HepG2 (cell line): Measurements from ENCODE around the gene NF2. TPM values are rescaled to one million over a fixed set of nuclear protein-coding genes. Genes with fewer than 3 reads are reported as not detected.

Experiments
- AGO2 ChIP-seq: fragments of 200-400 bp; formaldehyde crosslinking; optimal IDR thresholded peaks from 2 replicates; pipeline ENCODE3; 2017; ENCODE audit warnings: mild to moderate bottlenecking, low read depth, low read length, moderate library complexity
- CAMTA2 ChIP-seq: sonication (generic); formaldehyde crosslinking; IDR thresholded peaks from 2 replicates; pipeline ENCODE4 v1.4.0; 2020; ENCODE audit warnings: mild to moderate bottlenecking, missing genetic modification reagents, borderline replicate concordance
- HES4 ChIP-seq: sonication (generic); formaldehyde crosslinking; IDR thresholded peaks from 2 replicates; pipeline ENCODE4 v1.9.0; 2021; ENCODE audit warnings: mild to moderate bottlenecking, missing genetic modification reagents, borderline replicate concordance
- KLF12 ChIP-seq: sonication (generic); formaldehyde crosslinking; IDR thresholded peaks from 2 replicates; pipeline ENCODE4 v1.4.0; 2020; ENCODE audit warnings: missing genetic modification reagents, borderline replicate concordance
- MTA1 ChIP-seq: sonication (generic); formaldehyde crosslinking; IDR thresholded peaks from 2 replicates; pipeline ENCODE4 v1.4.0; 2020; ENCODE audit warnings: missing genetic modification reagents, mild to moderate bottlenecking, borderline replicate concordance
- NCOA2 ChIP-seq: sonication (generic); formaldehyde crosslinking; IDR thresholded peaks from 2 replicates; pipeline ENCODE4 v1.8.0; 2022; ENCODE audit warnings: inconsistent platforms
- PAWR ChIP-seq: sonication (generic); formaldehyde crosslinking; IDR thresholded peaks from 2 replicates; pipeline ENCODE4 v1.4.0; 2020; ENCODE audit warnings: missing genetic modification reagents, mild to moderate bottlenecking, borderline replicate concordance
- TBX2 ChIP-seq: sonication (generic); formaldehyde crosslinking; IDR thresholded peaks from 2 replicates; pipeline ENCODE4 v1.5.0; 2020; ENCODE audit warnings: missing genetic modification reagents, mild to moderate bottlenecking, borderline replicate concordance
- TOE1 ChIP-seq: sonication (generic); formaldehyde crosslinking; IDR thresholded peaks from 2 replicates; pipeline ENCODE4 v1.4.0; 2020; ENCODE audit warnings: mild to moderate bottlenecking, missing genetic modification reagents
- ZFX ChIP-seq: sonication (generic); formaldehyde crosslinking; IDR thresholded peaks from 2 replicates; pipeline ENCODE4 v1.4.0; 2020; ENCODE audit warnings: mild to moderate bottlenecking, low read depth, missing genetic modification reagents, moderate library complexity
- ZNF484 ChIP-seq: sonication (generic); formaldehyde crosslinking; IDR thresholded peaks from 2 replicates; pipeline ENCODE4 v1.5.1; 2020; ENCODE audit warnings: mild to moderate bottlenecking, low read depth, missing genetic modification reagents, borderline replicate concordance
- ZNF547 ChIP-seq: sonication (generic); formaldehyde crosslinking; IDR thresholded peaks from 2 replicates; pipeline ENCODE4 v1.5.1; 2020; ENCODE audit warnings: mild to moderate bottlenecking, missing genetic modification reagents
- ZNF703 ChIP-seq: sonication (generic); formaldehyde crosslinking; IDR thresholded peaks from 2 replicates; pipeline ENCODE4 v1.5.1; 2020; ENCODE audit warnings: missing genetic modification reagents, mild to moderate bottlenecking, moderate library complexity, borderline replicate concordance
- ZNF766 ChIP-seq: sonication (generic); formaldehyde crosslinking; IDR thresholded peaks from 2 replicates; pipeline ENCODE4 v1.5.0; 2020; ENCODE audit warnings: missing genetic modification reagents, borderline replicate concordance
- ZNF788 ChIP-seq: sonication (generic); formaldehyde crosslinking; IDR thresholded peaks from 2 replicates; pipeline ENCODE4 v1.5.0; 2020; ENCODE audit warnings: mild to moderate bottlenecking, missing genetic modification reagents, borderline replicate concordance
- polyA plus RNA-seq, 8 experiments: library from polyadenylated mRNA; depleted of rRNA in 3 of 8; stranded (reverse) in 7 of 8; unstranded in 1 of 8; fragments of >200 nt; fragmentation: Illumina TruSeq in 4 of 8; extraction: Trizol in 4 of 8; gene quantifications; 2 replicates each; pipeline versions ENCODE4 v1.2.1 to v1.2.3, GENCODE V29; 2011 to 2016; ENCODE audit warnings: low read depth in 4 of 8, missing spikeins in 1 of 8, mixed read lengths in 1 of 8; ENCODE audit not compliant: insufficient read depth in 1 of 8
- total RNA-seq, 5 experiments: library from RNA; depleted of rRNA; stranded (reverse); fragments of >200 nt; fragmentation: Illumina TruSeq; extraction: Trizol; gene quantifications; 2 replicates each; pipeline ENCODE4 v1.2.3, GENCODE V29; 2016; ENCODE audit warnings: low read depth in 1 of 5
- TF ChIP-seq, protein P1 (sequence below): sonication (generic); formaldehyde crosslinking; IDR thresholded peaks from 2 replicates; pipeline ENCODE4 v1.5.1; 2020; ENCODE audit warnings: mild to moderate bottlenecking, moderate library complexity, missing genetic modification reagents
- TF ChIP-seq, protein P2 (sequence below): sonication (generic); formaldehyde crosslinking; IDR thresholded peaks from 2 replicates; pipeline ENCODE4 v1.5.0; 2020; ENCODE audit warnings: missing genetic modification reagents
- TF ChIP-seq, protein P3 (sequence below): sonication (generic); formaldehyde crosslinking; IDR thresholded peaks from 2 replicates; pipeline ENCODE4 v1.9.0; 2022; ENCODE audit warnings: low read depth, missing genetic modification reagents
- TF ChIP-seq, protein P4 (sequence below): IDR thresholded peaks from 2 replicates; pipeline ENCODE4 v1.6.1; 2016; ENCODE audit warnings: missing genetic modification reagents, missing compliant biosample characterization
- TF ChIP-seq, protein P5 (sequence below): sonication (generic); formaldehyde crosslinking; IDR thresholded peaks from 2 replicates; pipeline ENCODE4 v1.4.0; 2020; ENCODE audit warnings: missing genetic modification reagents

The NF2 gene
- total and polyA plus RNA-seq, 2 of the 13 experiments (the other 11 are each of a cell fraction or from before 2014, with no cell fraction given), result 9.3 to 33.3 TPM

DNA sequence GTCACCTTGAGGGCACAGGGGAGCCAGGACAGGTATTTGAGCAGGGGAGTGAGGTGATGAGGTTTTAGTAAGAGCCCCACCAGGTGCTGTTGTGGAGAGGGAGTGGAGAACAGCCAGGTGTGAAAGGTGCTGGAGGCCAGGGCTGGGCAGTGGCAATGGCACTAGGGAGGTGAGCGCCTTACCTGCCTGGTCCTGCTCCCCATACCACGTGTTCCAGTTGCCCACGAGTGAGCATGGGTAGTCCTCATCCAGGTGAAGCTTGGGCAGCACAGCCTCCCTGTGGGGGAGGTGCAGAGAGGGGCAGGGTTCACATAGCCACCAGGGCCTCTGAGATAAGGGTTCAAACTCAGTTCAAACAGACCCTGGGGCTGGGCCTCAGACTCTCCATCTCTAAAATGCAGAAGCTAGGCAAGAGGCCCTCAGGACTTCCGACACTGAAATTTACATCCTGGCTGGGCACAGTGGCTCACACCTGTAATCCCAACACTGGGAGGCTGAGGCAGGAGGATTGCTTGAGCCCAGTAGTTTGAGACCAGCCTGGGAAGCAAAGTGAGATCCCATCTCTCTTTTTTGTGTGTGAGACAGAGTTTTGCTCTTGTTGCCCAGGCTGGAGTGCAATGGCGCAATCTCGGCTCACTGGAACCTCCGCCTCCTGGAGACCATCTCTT, 34.3 kb upstream of the NF2 start (continued):
- no peak for TF ChIP-seq KLF12 (CRISPR knock-in tag)
- peak; percentile 60; the same call in 1 of the 2 replicates for TF ChIP-seq ZFX (CRISPR knock-in tag)
- peak; percentile 72; the same call in 1 of the 2 replicates for TF ChIP-seq NCOA2 (CRISPR knock-in tag)
- TF ChIP-seq, protein P1, sequence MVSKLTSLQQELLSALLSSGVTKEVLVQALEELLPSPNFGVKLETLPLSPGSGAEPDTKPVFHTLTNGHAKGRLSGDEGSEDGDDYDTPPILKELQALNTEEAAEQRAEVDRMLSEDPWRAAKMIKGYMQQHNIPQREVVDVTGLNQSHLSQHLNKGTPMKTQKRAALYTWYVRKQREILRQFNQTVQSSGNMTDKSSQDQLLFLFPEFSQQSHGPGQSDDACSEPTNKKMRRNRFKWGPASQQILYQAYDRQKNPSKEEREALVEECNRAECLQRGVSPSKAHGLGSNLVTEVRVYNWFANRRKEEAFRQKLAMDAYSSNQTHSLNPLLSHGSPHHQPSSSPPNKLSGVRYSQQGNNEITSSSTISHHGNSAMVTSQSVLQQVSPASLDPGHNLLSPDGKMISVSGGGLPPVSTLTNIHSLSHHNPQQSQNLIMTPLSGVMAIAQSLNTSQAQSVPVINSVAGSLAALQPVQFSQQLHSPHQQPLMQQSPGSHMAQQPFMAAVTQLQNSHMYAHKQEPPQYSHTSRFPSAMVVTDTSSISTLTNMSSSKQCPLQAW (CRISPR knock-in tag), result peak; percentile 60
- TF ChIP-seq ZNF547 (CRISPR knock-in tag), result no peak; the same call in 1 of the 2 replicates
- TF ChIP-seq PAWR, result no peak
- TF ChIP-seq, protein P2, sequence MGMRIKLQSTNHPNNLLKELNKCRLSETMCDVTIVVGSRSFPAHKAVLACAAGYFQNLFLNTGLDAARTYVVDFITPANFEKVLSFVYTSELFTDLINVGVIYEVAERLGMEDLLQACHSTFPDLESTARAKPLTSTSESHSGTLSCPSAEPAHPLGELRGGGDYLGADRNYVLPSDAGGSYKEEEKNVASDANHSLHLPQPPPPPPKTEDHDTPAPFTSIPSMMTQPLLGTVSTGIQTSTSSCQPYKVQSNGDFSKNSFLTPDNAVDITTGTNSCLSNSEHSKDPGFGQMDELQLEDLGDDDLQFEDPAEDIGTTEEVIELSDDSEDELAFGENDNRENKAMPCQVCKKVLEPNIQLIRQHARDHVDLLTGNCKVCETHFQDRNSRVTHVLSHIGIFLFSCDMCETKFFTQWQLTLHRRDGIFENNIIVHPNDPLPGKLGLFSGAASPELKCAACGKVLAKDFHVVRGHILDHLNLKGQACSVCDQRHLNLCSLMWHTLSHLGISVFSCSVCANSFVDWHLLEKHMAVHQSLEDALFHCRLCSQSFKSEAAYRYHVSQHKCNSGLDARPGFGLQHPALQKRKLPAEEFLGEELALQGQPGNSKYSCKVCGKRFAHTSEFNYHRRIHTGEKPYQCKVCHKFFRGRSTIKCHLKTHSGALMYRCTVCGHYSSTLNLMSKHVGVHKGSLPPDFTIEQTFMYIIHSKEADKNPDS (CRISPR knock-in tag), result no peak
- TF ChIP-seq ZNF766, result no peak
- TF ChIP-seq, protein P3, sequence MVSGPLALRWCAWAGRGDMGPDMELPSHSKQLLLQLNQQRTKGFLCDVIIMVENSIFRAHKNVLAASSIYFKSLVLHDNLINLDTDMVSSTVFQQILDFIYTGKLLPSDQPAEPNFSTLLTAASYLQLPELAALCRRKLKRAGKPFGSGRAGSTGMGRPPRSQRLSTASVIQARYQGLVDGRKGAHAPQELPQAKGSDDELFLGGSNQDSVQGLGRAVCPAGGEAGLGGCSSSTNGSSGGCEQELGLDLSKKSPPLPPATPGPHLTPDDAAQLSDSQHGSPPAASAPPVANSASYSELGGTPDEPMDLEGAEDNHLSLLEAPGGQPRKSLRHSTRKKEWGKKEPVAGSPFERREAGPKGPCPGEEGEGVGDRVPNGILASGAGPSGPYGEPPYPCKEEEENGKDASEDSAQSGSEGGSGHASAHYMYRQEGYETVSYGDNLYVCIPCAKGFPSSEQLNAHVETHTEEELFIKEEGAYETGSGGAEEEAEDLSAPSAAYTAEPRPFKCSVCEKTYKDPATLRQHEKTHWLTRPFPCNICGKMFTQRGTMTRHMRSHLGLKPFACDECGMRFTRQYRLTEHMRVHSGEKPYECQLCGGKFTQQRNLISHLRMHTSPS (CRISPR knock-in tag), result 0 out of 2 replicates have a peak, but pooled peaks have one; percentile 38
- peak; percentile 60; the same call in 1 of the 2 replicates for TF ChIP-seq TOE1 (CRISPR knock-in tag)
- TF ChIP-seq TBX2 (CRISPR knock-in tag), result peak; percentile 59; the same call in 1 of the 2 replicates
- peak; percentile 65; the same call in 1 of the 2 replicates for TF ChIP-seq ZNF788 (CRISPR knock-in tag)
- TF ChIP-seq HES4 (CRISPR knock-in tag), result no peak
- no peak for TF ChIP-seq AGO2
- TF ChIP-seq, protein P4, sequence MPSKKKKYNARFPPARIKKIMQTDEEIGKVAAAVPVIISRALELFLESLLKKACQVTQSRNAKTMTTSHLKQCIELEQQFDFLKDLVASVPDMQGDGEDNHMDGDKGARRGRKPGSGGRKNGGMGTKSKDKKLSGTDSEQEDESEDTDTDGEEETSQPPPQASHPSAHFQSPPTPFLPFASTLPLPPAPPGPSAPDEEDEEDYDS (CRISPR knock-in tag), result no peak
- TF ChIP-seq CAMTA2 (CRISPR knock-in tag), result no peak
- TF ChIP-seq ZNF703 (CRISPR knock-in tag), result no peak
- peak; percentile 92; the same call in 1 of the 2 replicates for TF ChIP-seq MTA1
- TF ChIP-seq ZNF484 (CRISPR knock-in tag), result no peak
- TF ChIP-seq, protein P5, sequence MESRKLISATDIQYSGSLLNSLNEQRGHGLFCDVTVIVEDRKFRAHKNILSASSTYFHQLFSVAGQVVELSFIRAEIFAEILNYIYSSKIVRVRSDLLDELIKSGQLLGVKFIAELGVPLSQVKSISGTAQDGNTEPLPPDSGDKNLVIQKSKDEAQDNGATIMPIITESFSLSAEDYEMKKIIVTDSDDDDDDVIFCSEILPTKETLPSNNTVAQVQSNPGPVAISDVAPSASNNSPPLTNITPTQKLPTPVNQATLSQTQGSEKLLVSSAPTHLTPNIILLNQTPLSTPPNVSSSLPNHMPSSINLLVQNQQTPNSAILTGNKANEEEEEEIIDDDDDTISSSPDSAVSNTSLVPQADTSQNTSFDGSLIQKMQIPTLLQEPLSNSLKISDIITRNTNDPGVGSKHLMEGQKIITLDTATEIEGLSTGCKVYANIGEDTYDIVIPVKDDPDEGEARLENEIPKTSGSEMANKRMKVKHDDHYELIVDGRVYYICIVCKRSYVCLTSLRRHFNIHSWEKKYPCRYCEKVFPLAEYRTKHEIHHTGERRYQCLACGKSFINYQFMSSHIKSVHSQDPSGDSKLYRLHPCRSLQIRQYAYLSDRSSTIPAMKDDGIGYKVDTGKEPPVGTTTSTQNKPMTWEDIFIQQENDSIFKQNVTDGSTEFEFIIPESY (CRISPR knock-in tag), result 0 out of 2 replicates have a peak, but pooled peaks have one; percentile 5
